ENCODE data around the gene CYBA. TPM values are rescaled to one million over a fixed set of nuclear protein-coding genes. Genes with fewer than 3 reads are reported as not detected.
A peak's percentile ranks its signal among the peaks of the same experiment; 100 is the strongest.

CYBA gene
- total and polyA plus RNA-seq, 10 of the 15 experiments (the other 5 are each of a cell fraction or from before 2014, with no cell fraction given), result 0.55 to 598 (median 258) TPM

GRCh38 chr16:88681709-88682451 lies 31.0 kb upstream of the CYBA start (continued):
- peak; percentile 35; the same call in 1 of the 2 replicates for TF ChIP-seq IRF3 (IDR thresholded peaks at IDR 0.05)
- TF ChIP-seq CREM (IDR thresholded peaks at IDR 0.05; ENCODE audit: low read depth), result peak; percentile 67
- no peak for TF ChIP-seq MYC (IDR thresholded peaks at IDR 0.05; ENCODE audit: insufficient read depth, insufficient read length, insufficient replicate concordance, low read length, severe bottlenecking)
- TF ChIP-seq NR2F1 (conservative IDR thresholded peaks at IDR 0.05), result peak; percentile 72; the same call in 1 of the 2 replicates
- TF ChIP-seq EGR1 (IDR thresholded peaks at IDR 0.05; ENCODE audit: borderline replicate concordance in 1 of 2, low read depth in 2 of 2, low read length in 2 of 2), result peak in 1 of 2 experiments; percentile 85; a peak in 2 of 3 replicates
- no peak for TF ChIP-seq PML (IDR thresholded peaks at IDR 0.05; ENCODE audit: low read length)
- no peak for TF ChIP-seq E4F1 (IDR thresholded peaks at IDR 0.05; ENCODE audit: borderline replicate concordance, partially characterized antibody)
- TF ChIP-seq JUNB (IDR thresholded peaks at IDR 0.05), result peak; percentile 2; the same call in 1 of the 2 replicates
- TF ChIP-seq POLR2A (IDR thresholded peaks at IDR 0.05; ENCODE audit: low read depth, low read length), result peak; percentile 78
- TF ChIP-seq, protein P1, sequence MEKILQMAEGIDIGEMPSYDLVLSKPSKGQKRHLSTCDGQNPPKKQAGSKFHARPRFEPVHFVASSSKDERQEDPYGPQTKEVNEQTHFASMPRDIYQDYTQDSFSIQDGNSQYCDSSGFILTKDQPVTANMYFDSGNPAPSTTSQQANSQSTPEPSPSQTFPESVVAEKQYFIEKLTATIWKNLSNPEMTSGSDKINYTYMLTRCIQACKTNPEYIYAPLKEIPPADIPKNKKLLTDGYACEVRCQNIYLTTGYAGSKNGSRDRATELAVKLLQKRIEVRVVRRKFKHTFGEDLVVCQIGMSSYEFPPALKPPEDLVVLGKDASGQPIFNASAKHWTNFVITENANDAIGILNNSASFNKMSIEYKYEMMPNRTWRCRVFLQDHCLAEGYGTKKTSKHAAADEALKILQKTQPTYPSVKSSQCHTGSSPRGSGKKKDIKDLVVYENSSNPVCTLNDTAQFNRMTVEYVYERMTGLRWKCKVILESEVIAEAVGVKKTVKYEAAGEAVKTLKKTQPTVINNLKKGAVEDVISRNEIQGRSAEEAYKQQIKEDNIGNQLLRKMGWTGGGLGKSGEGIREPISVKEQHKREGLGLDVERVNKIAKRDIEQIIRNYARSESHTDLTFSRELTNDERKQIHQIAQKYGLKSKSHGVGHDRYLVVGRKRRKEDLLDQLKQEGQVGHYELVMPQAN (conservative IDR thresholded peaks at IDR 0.05), result no peak; the same call in 1 of the 2 replicates
- no peak for TF ChIP-seq ZNF592 (IDR thresholded peaks at IDR 0.05)
- TF ChIP-seq GATAD2B (conservative IDR thresholded peaks at IDR 0.05; ENCODE audit: low read depth), result 0 out of 2 replicates have a peak, but pooled peaks have one; percentile 79
- TF ChIP-seq TCF7 (IDR thresholded peaks at IDR 0.05; ENCODE audit: borderline replicate concordance), result no peak
- 0 out of 2 replicates have a peak, but pooled peaks have one; percentile 28 for TF ChIP-seq RAD51 (IDR thresholded peaks at IDR 0.05)
- peak; percentile 71; the same call in 2 of the 3 replicates for TF ChIP-seq POU2F2 (IDR thresholded peaks at IDR 0.05; ENCODE audit: borderline replicate concordance, low read depth, low read length)
- no peak for TF ChIP-seq STAT1 (conservative IDR thresholded peaks at IDR 0.05)
- TF ChIP-seq CHD2 (IDR thresholded peaks at IDR 0.05; ENCODE audit: borderline replicate concordance, low read depth, low read length), result peak; percentile 78
- TF ChIP-seq KDM1A (IDR thresholded peaks at IDR 0.05; ENCODE audit: borderline replicate concordance), result no peak
- no peak for TF ChIP-seq NFYA (IDR thresholded peaks at IDR 0.05; ENCODE audit: borderline replicate concordance, low read depth, low read length)

Data from GM12878 (cell line).